CD14-positive monocyte (primary cell): Measurements from ENCODE around the gene GRIP1. TPM values are rescaled to one million over a fixed set of nuclear protein-coding genes. Genes with fewer than 3 reads are reported as not detected.
A peak's percentile ranks its signal among the peaks of the same experiment; 100 is the strongest.

ENCODE experiments used
- DNase-seq, 3 donors: peaks; one replicate each; pipeline ENCODE4 v3.0.0-alpha.2; 2011 to 2022
- H2AFZ ChIP-seq: 2 replicates; pipeline ENCODE4 v1.6.0; 2012; ENCODE audit warnings: mild to moderate bottlenecking, low read depth, low read length, inconsistent platforms; ENCODE audit not compliant: insufficient read depth, poor library complexity, severe bottlenecking
- H3K27ac ChIP-seq, 2 donors: 1 replicate in 1 of 2; 2 replicates in 1 of 2; pipeline ENCODE4 v1.5.1; 2012 to 2013; ENCODE audit warnings: low read length in 2 of 2, control low read depth in 1 of 2, inconsistent platforms in 1 of 2, low read depth in 1 of 2, mild to moderate bottlenecking in 1 of 2
- H3K27me3 ChIP-seq, 2 donors: one replicate each; pipeline versions ENCODE4 v1.6.0 to v1.6.1; 2011 to 2013; ENCODE audit warnings: low read length in 2 of 2; ENCODE audit not compliant: control insufficient read depth in 2 of 2, insufficient read depth in 2 of 2
- H3K36me3 ChIP-seq, 2 donors: replicated peaks in 1 of 2; 1 replicate in 1 of 2; 2 replicates in 1 of 2; pipeline versions ENCODE4 v1.5.1 to v1.6.1; 2012 to 2013; ENCODE audit warnings: low read length in 2 of 2, control low read depth in 1 of 2, inconsistent platforms in 1 of 2, mild to moderate bottlenecking in 1 of 2; ENCODE audit not compliant: insufficient read depth in 2 of 2, control insufficient read depth in 1 of 2
- H3K4me1 ChIP-seq, 2 donors: 1 replicate in 1 of 2; 2 replicates in 1 of 2; pipeline versions ENCODE4 v1.5.1 to v1.6.1; 2012 to 2013; ENCODE audit warnings: low read length in 2 of 2, control low read depth in 1 of 2, inconsistent platforms in 1 of 2, mild to moderate bottlenecking in 1 of 2, moderate library complexity in 1 of 2; ENCODE audit not compliant: insufficient read depth in 2 of 2, control insufficient read depth in 1 of 2
- H3K4me2 ChIP-seq: replicated peaks from 2 replicates; pipeline ENCODE3; 2012; ENCODE audit warnings: low read length, moderate library complexity, mild to moderate bottlenecking; ENCODE audit not compliant: poor library complexity, severe bottlenecking; ENCODE audit errors: extremely low read depth
- H3K4me3 ChIP-seq, 3 experiments: fragments of 200-600 bp in 1 of 3; sonication (generic) in 1 of 3; replicated peaks in 1 of 3; 1 replicate in 2 of 3; 2 replicates in 1 of 3; pipeline ENCODE4 v1.5.1; 2011 to 2013; ENCODE audit warnings: low read length in 3 of 3, mild to moderate bottlenecking in 3 of 3, control low read depth in 2 of 3, low read depth in 2 of 3, inconsistent platforms in 1 of 3, moderate library complexity in 1 of 3
- H3K79me2 ChIP-seq: 2 replicates; pipeline ENCODE4 v1.6.0; 2012; ENCODE audit warnings: mild to moderate bottlenecking, control low read depth, inconsistent platforms, low read length, moderate library complexity; ENCODE audit not compliant: insufficient read depth
- H3K9ac ChIP-seq: 2 replicates; pipeline ENCODE4 v1.6.0; 2017; ENCODE audit warnings: low read length, mild to moderate bottlenecking; ENCODE audit not compliant: insufficient read depth, poor library complexity, severe bottlenecking
- H3K9me3 ChIP-seq, 2 donors: replicated peaks in 1 of 2; 1 replicate in 1 of 2; 2 replicates in 1 of 2; pipeline versions ENCODE4 v1.5.1 to v1.6.1; 2012 to 2013; ENCODE audit warnings: low read length in 2 of 2, control low read depth in 1 of 2; ENCODE audit not compliant: control insufficient read depth in 1 of 2, insufficient read depth in 1 of 2
- H4K20me1 ChIP-seq: 2 replicates; pipeline ENCODE4 v1.6.0; 2012; ENCODE audit warnings: mild to moderate bottlenecking, low read length, control low read depth, moderate library complexity; ENCODE audit not compliant: insufficient read depth
- H3K27ac Mint-ChIP-seq, 7 donors: one replicate each; pipeline ENCODE4 v1.8.0; 2020; ENCODE audit warnings: mild to moderate bottlenecking in 7 of 7, mixed read lengths in 7 of 7, moderate library complexity in 6 of 7, inconsistent platforms in 2 of 7
- H3K27me3 Mint-ChIP-seq, 3 donors: one replicate each; pipeline ENCODE4 v1.8.0; 2021 to 2022; ENCODE audit warnings: low read depth in 3 of 3, mild to moderate bottlenecking in 3 of 3, mixed read lengths in 3 of 3, moderate library complexity in 3 of 3, inconsistent platforms in 1 of 3
- H3K36me3 Mint-ChIP-seq, 2 donors: one replicate each; pipeline ENCODE4 v1.8.0; 2020; ENCODE audit warnings: mixed read lengths in 2 of 2, inconsistent platforms in 1 of 2, mild to moderate bottlenecking in 1 of 2
- H3K4me1 Mint-ChIP-seq: one replicate; pipeline ENCODE4 v1.8.0; 2020; ENCODE audit warnings: mild to moderate bottlenecking, mixed read lengths
- H3K4me3 Mint-ChIP-seq, 2 donors: one replicate each; pipeline ENCODE4 v1.8.0; 2020; ENCODE audit warnings: mild to moderate bottlenecking in 2 of 2, mixed read lengths in 2 of 2, moderate library complexity in 1 of 2
- H3K9me3 Mint-ChIP-seq, 7 donors: one replicate each; pipeline ENCODE4 v1.8.0; 2020 to 2022; ENCODE audit warnings: mixed read lengths in 7 of 7, mild to moderate bottlenecking in 6 of 7, moderate library complexity in 6 of 7, inconsistent platforms in 2 of 7
- CTCF ChIP-seq: fragments of 200-600 bp; IDR thresholded peaks from one replicate; pipeline ENCODE4 v1.8.0; 2022; ENCODE audit warnings: antibody characterized with exemption, mild to moderate bottlenecking
- WGBS: methylation state at CpG from one replicate; pipeline ENCODE4 v1.1.5; 2013; ENCODE audit warnings: missing lambda C conversion rate; ENCODE audit not compliant: insufficient coverage; 5-methylcytosine and 5-hydroxymethylcytosine counted together
- intact Hi-C, 2 donors: fragments of 100-400 bp; cut with micrococcal nuclease; formaldehyde crosslinking; loops; one replicate each; pipeline versions ENCODE4 v1.15.0 to v1.15.1; 2023
- polyA plus RNA-seq, 3 donors: library from polyadenylated mRNA; depleted of rRNA in 1 of 3; unstranded in 2 of 3; stranded (reverse) in 1 of 3; fragments of 300-500 nt in 2 of 3; fragments of >200 nt in 1 of 3; fragmentation: Illumina TruSeq in 2 of 3; gene quantifications; 1 replicate in 2 of 3; 2 replicates in 1 of 3; pipeline ENCODE4 v1.2.3, GENCODE V29; 2012 to 2021

The GRIP1 gene
- polyA plus RNA-seq, 3 donors = 0.21 TPM; not detected in 2

DNA sequence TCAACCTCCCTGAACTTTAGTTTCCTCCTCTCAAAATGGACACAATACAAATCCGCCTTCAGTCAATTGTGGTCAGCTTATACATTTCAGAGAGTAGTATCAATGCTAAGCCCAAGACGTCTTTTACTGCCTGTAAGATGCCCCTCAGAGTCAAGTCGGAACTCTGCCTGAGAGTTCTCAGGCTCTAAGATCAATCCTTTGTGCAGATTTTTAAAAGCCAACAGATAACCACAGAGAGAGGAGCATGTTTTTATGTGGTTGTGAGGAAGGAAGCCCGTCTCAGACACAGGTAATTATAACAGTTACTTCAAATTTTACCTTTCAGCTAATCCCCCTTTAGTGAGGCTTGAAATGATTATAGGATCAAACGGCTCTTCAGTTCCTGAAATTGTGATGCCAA lies 285.0 kb downstream of the GRIP1 start:
- WGBS = 0% methylated on average over 1 of the region's 5 CpGs
- no peak for DNase-seq
- Histone ChIP-seq H3K4me1 (peaks cover 19 to 24% of the 10 kb centered on the region in 2 donors), H3K27me3 (no peaks in the 10 kb centered on the region), H3K36me3 (no peaks in the 10 kb centered on the region), H4K20me1 (no peaks in the 10 kb centered on the region), H3K4me3 (no peak overlapping the region), H3K79me2 (no peaks in the 10 kb centered on the region), H3K9ac (no peak overlapping the region), H2AFZ (no peak overlapping the region), H3K9me3 (no peaks in the 10 kb centered on the region), H3K27ac (no peak overlapping the region), H3K4me2 (no peak overlapping the region)
- no peak overlapping the region for H3K4me3 Mint-ChIP-seq
- no peaks in the 10 kb centered on the region for H3K27me3 Mint-ChIP-seq
- peaks cover 0 to under 1% (median 0%) of the 10 kb centered on the region in 7 donors for H3K9me3 Mint-ChIP-seq
- no peak for TF ChIP-seq CTCF
- intact Hi-C loops = no loop called here
- H3K36me3 Mint-ChIP-seq = peaks cover 0 to 4% of the 10 kb centered on the region in 2 donors
- peaks cover 28% of the 10 kb centered on the region for H3K4me1 Mint-ChIP-seq
- no peak overlapping the region for H3K27ac Mint-ChIP-seq

- H3K9me3 ChIP-seq = peaks cover 0 to 6% of the 10 kb centered on the region in 2 donors
Observed at GRCh38 chr12:66392266-66392915, 286.5 kb downstream of the GRIP1 start.

More at GRCh38 chr12:66392266-66392915, 286.5 kb downstream of the GRIP1 start:
- Mint-ChIP-seq H3K4me1 (peaks cover 27% of the 10 kb centered on the region), H3K36me3 (peaks cover 2 to 6% of the 10 kb centered on the region in 2 donors), H3K9me3 (peaks cover 1 to 6% (median 4%) of the 10 kb centered on the region in 7 donors), H3K27ac (peak overlapping the region in 1 of 7 donors; percentile 31), H3K27me3 (no peaks in the 10 kb centered on the region), H3K4me3 (no peak overlapping the region)
- intact Hi-C loops = no loop called here
- Histone ChIP-seq H3K4me2 (no peak overlapping the region), H3K36me3 (no peaks in the 10 kb centered on the region), H3K27me3 (no peaks in the 10 kb centered on the region), H3K4me3 (no peak overlapping the region), H3K79me2 (no peaks in the 10 kb centered on the region), H3K4me1 (peaks cover 19 to 22% of the 10 kb centered on the region in 2 donors), H2AFZ (no peak overlapping the region), H3K27ac (no peak overlapping the region), H4K20me1 (no peaks in the 10 kb centered on the region), H3K9ac (no peak overlapping the region)
- no peak for TF ChIP-seq CTCF
- no peak for DNase-seq
- no CpG with 5 or more reads among the region's 6 CpGs for WGBS
